ENCODE results near the gene GFRA4.

DNA sequence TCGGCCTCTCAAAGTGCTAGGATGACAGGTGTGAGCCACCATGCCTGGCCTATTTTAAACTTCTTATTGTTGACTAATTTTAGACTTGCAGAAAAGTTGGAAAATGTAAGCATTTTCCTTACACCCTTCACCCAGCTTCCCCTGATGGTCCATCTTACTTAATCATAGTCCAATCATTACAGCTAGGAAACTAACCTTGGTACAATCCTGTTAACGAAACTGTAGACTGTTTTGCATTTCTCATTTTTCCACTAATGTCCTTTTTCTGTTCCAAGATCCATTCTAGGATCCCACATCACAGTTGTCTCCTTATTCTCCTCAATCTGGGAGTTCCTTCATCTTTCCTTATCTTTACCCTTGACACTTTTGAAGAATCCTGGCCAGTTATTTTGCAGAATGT, 659 bp upstream of the GFRA4 start:
- TF ChIP-seq EZH2 (IDR thresholded peaks at IDR 0.05), result no peak
- TF ChIP-seq POLR2AphosphoS5 (IDR thresholded peaks at IDR 0.05; ENCODE audit: borderline replicate concordance, low read depth, low read length), result no peak
- TF ChIP-seq FOXP2 (optimal IDR thresholded peaks at IDR 0.05; ENCODE audit: control extremely low read depth, extremely low read length, insufficient read depth), result no peak

Data from SK-N-MC (cell line).